Motor neuron (in vitro differentiated cells): ENCODE data around the gene ADPRHL1. TPM values are rescaled to one million over a fixed set of nuclear protein-coding genes. Genes with fewer than 3 reads are reported as not detected.
A peak's percentile ranks its signal among the peaks of the same experiment; 100 is the strongest.

Source experiments
- ATAC-seq, 8 experiments: fragments of 200-7000 bp; cut with Tn5 transposase; replicated peaks in 6 of 8; 2 replicates each; pipeline ENCODE4 v1.8.0; 2021; ENCODE audit warnings: mild to moderate bottlenecking in 8 of 8, moderate library complexity in 8 of 8
- H3K27ac ChIP-seq, 2 donors: fragments of 250-450 bp; sonication (Bioruptor Pico); 2 replicates each; pipeline ENCODE4 v1.9.0; 2021; ENCODE audit warnings: antibody characterized with exemption in 2 of 2, mild to moderate bottlenecking in 2 of 2, moderate library complexity in 1 of 2
- H3K4me1 ChIP-seq, 2 donors: fragments of 250-450 bp; sonication (Bioruptor Pico); replicated peaks in 1 of 2; 2 replicates each; pipeline ENCODE4 v1.6.1; 2021; ENCODE audit warnings: antibody characterized with exemption in 2 of 2, mild to moderate bottlenecking in 2 of 2, moderate library complexity in 1 of 2
- H3K4me3 ChIP-seq, 5 donors: fragments of 250-450 bp; sonication (Bioruptor Pico); 2 replicates each; pipeline ENCODE4 v1.9.0; 2021; ENCODE audit warnings: antibody characterized with exemption in 5 of 5, mild to moderate bottlenecking in 5 of 5, moderate library complexity in 4 of 5
- WGBS, 10 experiments: fragments of 450-650 bp; shearing (Covaris generic); methylation state at CpG; one replicate each; pipeline ENCODE4 v1.0.0; 2022; 5-methylcytosine and 5-hydroxymethylcytosine counted together
- in situ Hi-C, 9 experiments: fragments of 400-800 bp; cut with MboI; loops; one replicate each; pipeline ENCODE4 v1.15.0; 2021; ENCODE audit warnings: low sequenced_read_pairs in 9 of 9, low pct_unique_long_range_greater_than_20kb in 2 of 9; ENCODE audit not compliant: unreplicated experiment in 9 of 9
- total RNA-seq, 8 experiments: library from RNA; unstranded; fragments of 300-600 nt; gene quantifications; 2 replicates each; pipeline versions ENCODE4 v1.2.3 to v1.2.4, GENCODE V29; 2022

Gene ADPRHL1
- total RNA-seq, 8 experiments from 2014 or later = 0.65 to 25.6 (median 2.1) TPM

- ATAC-seq = peak in 3 of 8 experiments; percentile 43 to 63 (median 63)
These were observed 39.4 kb downstream of the ADPRHL1 start for GRCh38 chr13:113413898-113414282.

DNA sequence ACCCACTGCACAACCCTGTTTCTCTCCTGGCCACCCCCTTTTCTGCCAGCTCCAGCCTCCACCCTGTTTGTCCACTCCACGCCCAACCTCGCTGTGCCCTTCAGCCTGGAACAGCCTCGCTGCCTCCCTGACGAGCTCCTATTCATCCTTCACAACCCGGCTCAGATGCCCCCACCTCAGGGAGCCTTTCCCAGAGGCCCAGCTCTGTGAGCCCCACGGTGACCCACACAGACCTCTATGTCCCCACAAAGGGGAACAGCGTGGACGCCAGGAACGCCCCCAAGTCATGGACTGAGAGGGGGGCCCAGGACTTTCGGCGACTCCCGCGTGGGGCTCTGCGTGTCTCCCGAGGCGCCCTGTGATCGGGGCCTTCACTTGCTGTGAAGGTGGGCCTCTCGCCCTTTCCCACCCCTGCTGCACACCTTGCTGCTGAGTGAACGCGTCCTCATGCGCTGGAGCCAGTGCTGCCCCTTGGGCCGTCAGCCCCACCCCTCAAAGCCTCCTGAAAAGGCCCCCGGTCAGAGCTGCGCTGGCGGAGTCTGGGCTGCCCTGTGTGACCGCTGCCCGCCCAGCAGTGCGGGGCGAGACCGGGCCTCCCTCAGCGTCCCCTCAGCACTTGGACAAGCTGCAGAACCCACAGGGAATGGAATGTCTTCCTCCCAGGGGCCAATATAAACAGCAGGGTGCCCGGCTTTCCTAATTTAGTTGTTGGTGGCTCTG, 40.0 kb downstream of the ADPRHL1 start:
- Histone ChIP-seq H3K4me3 (no peak overlapping the region), H3K27ac (no peak overlapping the region), H3K4me1 (peaks cover 0 to 6% of the 10 kb centered on the region in 2 donors)
- WGBS, 10 experiments = 80 to 100% (median 92%) methylated on average over 1 to 13 of the region's 32 CpGs; no CpG with 5 or more reads in 5 of the 10 experiments
- no peak for ATAC-seq
- in situ Hi-C loops = no loop called here

More at GRCh38 chr13:113413898-113414282, 39.4 kb downstream of the ADPRHL1 start:
- Histone ChIP-seq H3K27ac (no peak overlapping the region), H3K4me3 (no peak overlapping the region), H3K4me1 (peaks cover 0 to 6% of the 10 kb centered on the region in 2 donors)
- WGBS, 10 experiments = 27% methylated on average over 7 of the region's 9 CpGs; no CpG with 5 or more reads in 9 of the 10 experiments
- in situ Hi-C loops = no loop called here

GRCh38 chr13:113412440-113412839, 40.8 kb downstream of the ADPRHL1 start:
- Histone ChIP-seq H3K4me1 (peaks cover 0 to 3% of the 10 kb centered on the region in 2 donors), H3K4me3 (no peak overlapping the region), H3K27ac (no peak overlapping the region)
- WGBS, 10 experiments = no CpG with 5 or more reads among the region's 27 CpGs
- in situ Hi-C loops = no loop called here
- no peak for ATAC-seq

- Histone ChIP-seq H3K27ac (no peak overlapping the region), H3K4me1 (no peaks in the 10 kb centered on the region), H3K4me3 (no peak overlapping the region)
- in situ Hi-C loops = no loop called here
- peak; percentile 21 to 73 (median 70) for ATAC-seq
- WGBS, 10 experiments = 0 to 100% (median 80%) methylated on average over 1 to 5 of the region's 30 CpGs; no CpG with 5 or more reads in 4 of the 10 experiments
These were observed 41.9 kb downstream of the ADPRHL1 start for GRCh38 chr13:113411216-113412023.

GRCh38 chr13:113410472-113411201, 42.7 kb downstream of the ADPRHL1 start:
- WGBS, 10 experiments = 0 to 80% (median 70%) methylated on average over 1 to 5 of the region's 34 CpGs; no CpG with 5 or more reads in 5 of the 10 experiments
- peak; percentile 57 to 85 (median 77) for ATAC-seq
- in situ Hi-C loops = no loop called here
- no peaks in the 10 kb centered on the region for H3K4me1 ChIP-seq
- H3K27ac ChIP-seq = no peak overlapping the region
- no peak overlapping the region for H3K4me3 ChIP-seq

- no peak for ATAC-seq
- no peaks in the 10 kb centered on the region for H3K4me1 ChIP-seq
- 90% methylated on average over 2 of the region's 3 CpGs; no CpG with 5 or more reads in 7 of the 10 experiments for WGBS, 10 experiments
- no peak overlapping the region for H3K4me3 ChIP-seq
- H3K27ac ChIP-seq = no peak overlapping the region
- in situ Hi-C loops = no loop called here
These were observed 44.7 kb downstream of the ADPRHL1 start for GRCh38 chr13:113408562-113408961.

- no peak for ATAC-seq
- Histone ChIP-seq H3K4me3 (no peak overlapping the region), H3K4me1 (no peaks in the 10 kb centered on the region), H3K27ac (no peak overlapping the region)
- in situ Hi-C loops = no loop called here
- 40 to 100% (median 87%) methylated on average over 1 to 17 of the region's 41 CpGs; no CpG with 5 or more reads in 4 of the 10 experiments for WGBS, 10 experiments
These were observed 45.5 kb downstream of the ADPRHL1 start for GRCh38 chr13:113407531-113408393.

GRCh38 chr13:113407103-113407530, 46.2 kb downstream of the ADPRHL1 start:
- H3K4me3 ChIP-seq = no peak overlapping the region
- in situ Hi-C loops = no loop called here
- H3K4me1 ChIP-seq = no peaks in the 10 kb centered on the region
- H3K27ac ChIP-seq = no peak overlapping the region
- 0 to 100% (median 88%) methylated on average over 1 to 5 of the region's 21 CpGs; no CpG with 5 or more reads in 4 of the 10 experiments for WGBS, 10 experiments
- no peak for ATAC-seq

DNA sequence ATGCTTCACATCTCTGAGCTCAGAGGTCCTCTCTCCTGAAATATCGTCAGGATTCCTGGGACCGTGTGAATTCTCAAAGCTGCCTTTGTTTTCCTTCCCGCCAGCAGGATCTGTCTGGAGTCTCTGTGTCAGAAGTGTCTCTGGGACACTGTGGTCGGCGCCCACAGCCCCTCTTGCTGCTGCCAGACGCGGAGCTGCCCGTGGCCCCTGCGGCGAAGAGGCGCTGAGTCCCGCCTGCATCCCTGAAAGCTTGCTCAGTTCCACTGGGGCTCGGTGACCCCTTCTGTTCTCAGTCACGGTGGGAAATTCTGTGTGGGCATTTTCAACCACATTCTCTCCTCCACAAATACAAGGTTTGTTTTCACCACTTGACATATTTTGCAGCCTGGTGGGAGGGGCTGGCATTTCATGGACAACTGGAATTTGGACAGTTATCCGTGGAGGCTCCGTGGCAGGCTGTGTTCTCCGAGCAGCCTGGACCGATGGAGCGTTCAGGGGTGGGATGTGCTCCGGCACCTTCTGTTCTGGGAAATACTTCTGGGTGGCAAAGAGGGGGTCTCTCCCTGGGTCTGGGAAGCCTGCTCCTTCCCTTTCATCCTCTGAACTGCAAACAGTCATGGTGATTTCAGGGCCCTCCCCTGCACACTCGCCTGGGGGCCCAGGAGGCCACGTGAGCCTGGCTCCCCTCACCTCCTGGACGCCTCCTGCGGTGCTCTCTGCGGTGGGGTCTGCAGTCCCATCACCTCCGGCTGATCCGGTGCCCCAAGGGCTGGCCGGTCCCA, 46.8 kb downstream of the ADPRHL1 start:
- in situ Hi-C loops = no loop called here
- WGBS, 10 experiments = 17 to 100% (median 81%) methylated on average over 1 to 14 of the region's 28 CpGs; no CpG with 5 or more reads in 3 of the 10 experiments
- no peak overlapping the region for H3K27ac ChIP-seq

DNA sequence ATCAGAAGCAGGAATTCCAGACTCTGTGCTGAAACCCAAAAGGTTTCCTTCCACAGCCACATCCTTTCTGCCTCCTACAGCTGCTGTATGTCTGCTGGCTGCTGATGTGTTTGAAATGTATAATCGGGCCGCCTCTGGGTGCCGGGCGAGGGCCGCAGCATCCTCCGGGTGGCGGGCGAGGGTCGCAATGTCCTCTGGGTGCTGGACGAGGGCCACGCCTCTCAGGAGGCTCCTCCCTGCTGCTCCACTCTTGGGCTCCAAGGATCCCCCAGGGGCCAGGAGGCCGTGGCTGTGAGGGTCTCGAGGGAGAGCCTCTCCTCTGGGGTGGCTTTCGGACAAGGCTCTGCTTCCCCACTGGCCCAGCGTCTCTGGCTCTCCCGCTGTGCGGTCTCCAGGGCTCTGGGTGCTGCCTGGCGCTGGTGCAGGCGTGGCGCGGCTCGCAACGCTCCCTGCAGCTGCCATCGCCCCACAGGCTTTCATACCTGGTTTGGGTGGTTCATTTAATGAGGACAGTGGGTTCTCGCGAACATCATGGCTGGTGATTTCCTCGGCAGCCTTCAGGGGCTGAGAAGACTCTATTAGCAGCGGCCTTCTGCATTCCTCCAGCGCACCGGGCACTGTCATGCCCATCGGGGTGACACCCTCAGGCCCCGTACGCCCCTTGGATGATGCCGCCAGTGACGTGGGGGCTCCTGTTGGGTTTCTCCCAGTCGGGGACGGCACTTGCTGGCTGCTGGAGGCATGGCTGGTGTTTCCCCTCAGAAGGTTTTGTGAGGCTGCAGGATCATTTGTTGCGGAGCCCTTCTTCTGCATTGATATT, 47.6 kb downstream of the ADPRHL1 start:
- no peaks in the 10 kb centered on the region for H3K4me1 ChIP-seq
- no peak overlapping the region for H3K4me3 ChIP-seq
- in situ Hi-C loops = no loop called here
- no peak overlapping the region for H3K27ac ChIP-seq
- no peak for ATAC-seq
- 80 to 100% (median 91%) methylated on average over 2 to 14 of the region's 38 CpGs; no CpG with 5 or more reads in 4 of the 10 experiments for WGBS, 10 experiments

More for the DNA sequence above, 46.8 kb downstream of the ADPRHL1 start:
- Histone ChIP-seq H3K4me3 (no peak overlapping the region), H3K4me1 (no peaks in the 10 kb centered on the region)
- no peak for ATAC-seq
